ENCODE data around the gene ATP13A5.

The ATP13A5 gene

GRCh38 chr3:193345431-193345830 lies 33.1 kb downstream of the ATP13A5 start:
- no peak for DNase-seq (ENCODE audit: low read depth)

- DNase-seq (ENCODE audit: low read depth): no peak
Observed at GRCh38 chr3:193344486-193344885, 34.1 kb downstream of the ATP13A5 start.

DNA sequence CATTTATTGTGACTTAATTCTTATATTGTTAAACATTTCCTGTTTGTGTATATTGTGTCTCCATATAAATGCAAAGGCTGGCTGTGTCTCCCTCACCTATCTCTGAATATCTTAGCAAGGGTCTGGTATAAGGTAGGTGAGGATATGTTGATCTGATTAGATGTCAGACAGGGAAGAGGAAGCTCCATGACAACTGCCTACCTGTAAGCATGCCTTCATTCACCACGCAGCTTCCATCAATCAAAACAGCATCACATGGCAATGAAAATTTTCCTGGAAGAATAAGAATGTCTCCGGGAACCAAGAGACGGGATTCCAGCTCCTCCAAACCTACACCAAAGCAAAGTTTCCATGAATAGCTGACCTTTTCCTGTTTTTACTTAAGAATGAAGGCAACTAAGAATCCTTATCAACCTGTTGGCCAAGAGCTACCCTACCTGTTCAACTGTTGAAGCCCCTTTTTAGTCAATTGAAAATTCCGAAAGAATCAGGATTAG lies 34.8 kb downstream of the ATP13A5 start:
- DNase-seq (ENCODE audit: low read depth): no peak

DNA sequence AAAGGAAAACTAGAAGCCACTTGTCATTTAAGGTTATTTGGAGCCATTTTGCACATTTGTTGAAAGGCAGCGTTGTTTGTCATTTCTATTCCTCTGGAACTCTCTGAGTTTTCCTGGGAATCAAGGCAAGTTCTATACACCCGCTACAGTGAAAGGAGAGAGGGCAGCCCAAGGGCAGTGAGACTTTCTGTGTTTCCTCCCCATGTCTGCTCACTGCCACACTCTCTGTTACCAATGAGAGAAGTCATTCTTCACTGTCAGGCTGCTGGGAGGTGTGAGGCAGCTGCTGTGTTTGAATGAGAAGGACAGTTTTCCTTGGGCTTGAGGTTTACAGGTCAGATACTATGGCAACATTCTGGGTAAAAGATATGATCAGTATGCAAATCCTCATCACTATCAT lies 36.0 kb downstream of the ATP13A5 start:
- no peak for DNase-seq (ENCODE audit: low read depth)

- no peak for DNase-seq (ENCODE audit: low read depth)
Observed at GRCh38 chr3:193335031-193335430, 43.5 kb downstream of the ATP13A5 start.

DNA sequence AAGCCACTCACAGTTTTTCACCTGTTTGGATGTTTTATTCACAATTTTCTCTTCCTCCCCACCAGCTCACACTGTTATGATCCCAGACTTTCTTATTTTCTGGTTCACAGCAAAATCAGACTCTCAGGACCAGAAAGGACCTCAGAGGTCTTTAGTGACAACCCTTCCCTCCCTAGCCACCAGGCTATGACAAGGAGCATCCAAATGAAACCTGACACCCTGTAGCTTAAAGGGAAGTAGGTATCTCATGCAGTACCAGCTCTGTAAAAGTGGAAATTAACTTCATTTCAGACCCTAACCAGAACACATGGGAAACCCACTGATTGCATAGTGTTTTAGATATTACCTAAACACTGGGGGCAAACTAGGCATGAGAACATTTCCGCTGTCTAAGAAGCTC lies 45.3 kb downstream of the ATP13A5 start:
- no peak for DNase-seq (ENCODE audit: low read depth)

DNA sequence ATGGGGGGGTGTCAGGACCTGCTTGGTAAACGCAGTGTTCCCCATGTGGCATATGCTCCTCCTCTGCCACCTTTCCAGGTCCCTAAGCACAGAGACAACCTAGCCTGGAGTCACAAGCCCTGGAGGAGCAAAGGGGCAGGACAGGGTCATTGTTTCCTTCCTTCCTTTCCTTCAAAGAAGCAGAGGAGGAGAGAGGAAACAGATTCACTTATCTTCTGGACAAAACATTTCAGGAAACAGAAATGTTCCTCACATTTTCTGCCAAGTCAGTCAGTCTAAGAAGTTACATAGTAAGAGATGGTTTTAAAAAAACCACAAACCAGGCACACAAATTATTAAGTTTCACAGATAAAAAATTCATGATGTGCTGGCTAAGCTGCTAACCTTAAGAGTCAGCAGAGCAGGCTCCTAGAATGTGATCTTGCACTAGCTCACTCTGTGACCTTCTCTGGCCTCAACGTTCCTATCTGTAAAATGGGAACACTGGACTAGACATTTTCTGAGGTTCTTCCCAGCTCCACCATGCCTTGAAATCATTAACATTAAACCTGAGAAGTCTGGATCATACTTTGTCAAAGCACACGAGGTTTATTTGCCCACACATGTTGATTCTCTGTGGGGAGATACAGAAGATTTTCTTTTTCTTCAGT lies 47.9 kb downstream of the ATP13A5 start:
- no peak for DNase-seq (ENCODE audit: low read depth)

DNA sequence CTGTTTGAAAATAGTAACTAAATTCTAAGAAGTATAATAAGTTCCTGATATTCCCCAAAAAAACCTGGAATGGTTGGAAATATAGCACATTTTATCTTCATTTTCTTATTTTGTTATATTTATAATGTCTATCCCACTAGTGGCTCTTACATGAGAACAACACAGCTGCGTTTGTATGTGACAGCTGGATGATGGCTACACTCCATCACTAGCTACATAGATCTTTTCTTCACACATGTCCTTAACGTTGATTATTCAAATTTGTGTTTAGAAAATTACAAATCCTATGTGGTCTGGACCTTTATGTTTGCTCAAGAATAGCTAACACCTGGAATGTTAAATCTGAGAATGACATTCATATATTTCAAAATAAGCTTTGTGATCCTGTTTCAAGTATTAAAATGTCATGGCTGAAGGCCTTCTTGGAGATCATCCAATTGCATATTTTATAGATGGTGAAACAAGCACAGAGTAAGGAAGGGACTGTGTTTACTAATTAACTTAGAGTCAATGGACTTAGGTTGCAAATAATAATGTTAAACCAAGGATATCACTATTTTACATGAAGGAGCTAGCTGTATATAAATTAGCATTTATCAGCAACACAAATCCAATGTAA lies 60.8 kb downstream of the ATP13A5 start:
- DNase-seq (ENCODE audit: low read depth): no peak

GRCh38 chr3:193314161-193314560 lies 64.4 kb downstream of the ATP13A5 start:
- DNase-seq (ENCODE audit: low read depth): no peak

DNA sequence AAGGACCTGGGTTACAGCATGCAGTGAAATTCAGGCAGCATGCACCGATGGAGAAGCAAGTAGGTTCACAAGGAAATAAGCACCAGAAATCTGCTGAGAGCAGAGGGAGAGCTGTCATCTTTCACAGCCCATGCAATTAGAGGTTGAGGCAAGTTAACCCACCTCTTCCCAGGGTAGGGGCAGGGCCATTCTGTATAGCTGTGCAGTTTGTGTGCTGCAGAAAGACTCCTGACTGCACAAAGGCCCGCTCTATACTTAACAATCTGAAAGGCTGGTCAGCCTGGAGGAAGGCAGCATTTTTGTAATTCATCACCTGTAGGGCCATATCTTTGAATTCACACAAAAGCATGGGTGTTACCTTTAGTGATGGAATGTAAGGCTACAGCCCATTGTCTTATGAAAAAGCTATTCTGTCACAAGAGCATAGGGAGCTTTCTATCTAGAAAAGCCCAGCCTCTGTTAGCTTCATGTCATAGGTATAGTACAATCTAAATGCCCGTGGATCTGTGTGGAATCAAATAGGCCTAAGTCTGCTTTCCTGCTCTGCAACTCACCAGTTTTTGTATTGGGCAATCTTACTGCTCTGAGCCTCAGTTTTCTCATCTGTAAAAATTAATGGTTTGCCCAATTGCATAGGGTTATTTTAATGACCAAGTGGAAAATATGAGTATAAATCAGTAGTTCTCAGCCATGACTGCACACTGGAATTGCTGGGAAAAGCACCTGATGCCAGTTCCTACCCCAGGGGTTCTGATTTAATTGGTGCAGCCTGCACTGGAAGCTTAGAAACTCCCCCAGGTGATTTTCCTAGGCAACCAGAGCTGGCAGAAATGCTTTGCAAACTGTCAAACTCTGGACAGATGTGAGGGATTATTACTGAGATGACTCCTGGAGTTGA lies 65.2 kb downstream of the ATP13A5 start:
- DNase-seq (ENCODE audit: low read depth): no peak

DNA sequence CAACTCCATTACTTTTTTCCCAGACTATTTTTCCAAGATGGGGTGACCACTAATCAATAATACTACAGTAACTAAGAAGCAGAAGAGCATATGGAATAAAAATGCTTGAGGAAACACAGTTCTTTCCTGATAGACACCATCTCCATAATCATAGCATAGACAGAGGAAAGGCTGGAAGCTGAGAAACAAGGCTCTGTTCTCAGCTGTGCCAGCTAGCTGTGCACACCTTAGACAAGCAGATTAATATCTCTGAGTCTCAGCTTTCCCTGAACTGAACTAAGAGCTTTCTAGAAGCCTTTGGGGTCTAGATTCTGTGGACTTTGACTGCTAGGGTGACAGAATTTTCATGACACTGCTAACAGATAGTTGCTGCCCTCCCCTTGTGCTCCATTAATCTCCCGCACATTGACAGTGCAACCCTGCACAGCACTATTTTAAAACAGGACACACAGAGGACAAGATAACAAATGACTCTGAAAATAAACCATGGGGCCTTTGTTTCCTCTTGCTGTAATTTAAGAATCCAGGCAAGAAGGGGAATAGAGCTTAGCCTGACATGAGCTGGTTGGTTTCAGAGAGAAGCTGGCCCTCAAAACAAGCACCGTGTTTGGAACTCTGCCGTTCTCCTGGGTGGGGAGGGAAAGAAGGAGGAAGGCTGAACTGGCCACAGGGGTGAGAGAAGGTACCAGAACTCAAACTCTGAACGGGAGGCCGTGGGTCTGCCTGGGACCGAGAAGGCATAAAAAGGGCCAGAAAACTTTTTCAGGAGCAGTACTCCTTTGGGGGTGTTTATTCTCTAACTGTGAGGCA lies 67.4 kb downstream of the ATP13A5 start:
- no peak for DNase-seq (ENCODE audit: low read depth)

- DNase-seq (ENCODE audit: low read depth): no peak
Observed at GRCh38 chr3:193305356-193305755, 73.2 kb downstream of the ATP13A5 start.

DNA sequence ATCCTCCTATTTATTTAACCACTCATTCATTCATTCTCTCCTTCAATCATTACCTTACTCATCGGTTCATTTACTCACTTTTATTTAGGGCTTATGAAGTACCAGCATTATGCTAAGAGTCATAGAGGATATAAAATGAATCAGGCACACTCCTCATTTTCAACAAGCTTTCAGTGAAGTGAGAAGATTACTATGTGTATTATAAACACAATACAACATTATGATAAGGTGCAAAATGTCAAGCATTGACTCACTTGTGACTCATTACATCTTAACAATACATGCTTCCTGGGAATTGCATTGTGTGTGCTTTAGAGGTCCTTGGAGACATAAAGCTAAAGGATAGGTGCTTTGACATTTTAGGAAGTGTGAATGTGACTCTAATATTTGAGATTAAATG lies 77.1 kb downstream of the ATP13A5 start:
- no peak for DNase-seq (ENCODE audit: low read depth)

- DNase-seq (ENCODE audit: low read depth): no peak
Observed at GRCh38 chr3:193297421-193297820, 81.1 kb downstream of the ATP13A5 start.

- DNase-seq (ENCODE audit: low read depth): no peak
Observed at GRCh38 chr3:193295985-193296384, 82.6 kb downstream of the ATP13A5 start.

- no peak for DNase-seq (ENCODE audit: low read depth)
Observed at GRCh38 chr3:193292386-193292785, 86.2 kb downstream of the ATP13A5 start.

- no peak for DNase-seq (ENCODE audit: low read depth)
Observed at GRCh38 chr3:193271101-193271840, 107.3 kb downstream of the ATP13A5 start.

DNA sequence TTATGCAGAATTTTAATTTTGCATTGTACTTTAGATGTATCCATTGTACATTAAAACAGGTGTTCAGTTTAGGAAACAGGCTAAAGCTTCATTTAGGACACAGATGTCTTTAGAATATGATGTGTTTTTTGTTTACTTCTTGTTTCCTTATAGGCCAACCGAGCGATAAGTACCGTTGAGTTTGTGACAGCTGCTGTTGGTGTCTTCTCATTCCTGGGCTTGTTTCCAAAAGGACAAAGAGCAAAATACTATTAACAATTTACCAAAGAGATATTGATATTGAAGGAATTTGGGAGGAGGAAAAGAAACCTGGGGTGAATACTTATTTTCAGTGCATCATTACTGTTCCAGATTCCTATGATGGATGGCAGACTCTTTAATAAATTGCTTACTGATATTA lies 108.1 kb downstream of the ATP13A5 start:
- no peak for DNase-seq (ENCODE audit: low read depth)

GRCh38 chr3:193269343-193270028 lies 109.1 kb downstream of the ATP13A5 start:
- DNase-seq (ENCODE audit: low read depth): no peak

DNA sequence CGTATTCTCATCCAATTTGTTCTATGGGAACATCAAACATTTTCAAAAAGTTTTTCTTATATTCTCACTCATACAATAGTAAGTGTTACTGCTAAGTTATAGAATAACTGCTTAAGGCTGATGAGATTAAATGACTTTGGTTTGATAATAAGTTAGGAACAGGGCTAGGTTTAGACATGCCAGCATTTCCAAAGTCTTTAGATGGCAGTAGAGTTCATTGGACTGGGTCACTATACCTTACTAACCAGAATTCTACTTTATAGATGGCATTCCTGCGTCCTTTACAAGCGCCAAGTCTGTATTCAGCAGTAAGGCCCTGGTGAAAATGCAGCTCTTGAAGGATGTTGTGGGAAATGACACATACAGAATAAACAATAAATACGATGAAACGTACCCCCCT lies 115.8 kb downstream of the ATP13A5 start:
- DNase-seq (ENCODE audit: low read depth): no peak

- no peak for DNase-seq (ENCODE audit: low read depth)
Observed at GRCh38 chr3:193261970-193262369, 116.6 kb downstream of the ATP13A5 start.
